Right lobe of liver (tissue), 6 donors: ENCODE results near the gene AGAP5. TPM values are rescaled to one million over a fixed set of nuclear protein-coding genes. Genes with fewer than 3 reads are reported as not detected.
"Not testable (repeated sequence)": the region's sequence is repeated elsewhere in the genome, so short reads cannot be mapped to it uniquely, and the experiment has no call there.

Source experiments
- ATAC-seq, 4 donors: fragments of 200-7000 bp; cut with Tn5 transposase; one replicate each; pipeline ENCODE4 v1.9.1; 2020; ENCODE audit warnings: mild to moderate bottlenecking in 4 of 4, moderate library complexity in 4 of 4
- DNase-seq, 3 donors: peaks; one replicate each; pipeline ENCODE4 v3.0.0-alpha.2; 2020
- H3K27ac ChIP-seq, 3 donors: fragments of 200-600 bp; one replicate each; pipeline ENCODE4 v1.8.0; 2022
- H3K27me3 ChIP-seq, 2 donors: fragments of 200-600 bp; one replicate each; pipeline ENCODE4 v1.8.0; 2022
- H3K36me3 ChIP-seq, 4 donors: fragments of 200-600 bp; sonication (generic) in 1 of 4; one replicate each; pipeline versions ENCODE4 v1.5.1 to v1.8.0; 2017 to 2022; ENCODE audit warnings: control low read depth in 1 of 4
- H3K4me1 ChIP-seq, 4 donors: fragments of 200-600 bp; sonication (generic) in 1 of 4; one replicate each; pipeline versions ENCODE4 v1.5.1 to v1.8.0; 2017 to 2022; ENCODE audit warnings: control low read depth in 1 of 4
- H3K4me3 ChIP-seq, 3 donors: fragments of 200-600 bp; one replicate each; pipeline ENCODE4 v1.8.0; 2022
- H3K9me3 ChIP-seq, 4 donors: fragments of 200-600 bp; sonication (generic) in 1 of 4; one replicate each; pipeline versions ENCODE4 v1.5.1 to v1.8.0; 2017 to 2022; ENCODE audit warnings: control low read depth in 1 of 4
- CTCF ChIP-seq, 4 donors: fragments of 200-600 bp in 3 of 4; fragments of 450-650 bp in 1 of 4; IDR thresholded peaks; one replicate each; pipeline versions ENCODE4 v1.5.1 to v1.8.0; 2016 to 2022; ENCODE audit warnings: antibody characterized with exemption in 4 of 4, mild to moderate bottlenecking in 2 of 4
- POLR2A ChIP-seq: fragments of 450-650 bp; IDR thresholded peaks from one replicate; pipeline ENCODE4 v1.6.1; 2017; ENCODE audit warnings: antibody characterized with exemption, mild to moderate bottlenecking
- WGBS: methylation state at CpG from one replicate; pipeline ENCODE4 v1.1.6; 2018; ENCODE audit warnings: low coverage, low lambda C conversion rate; ENCODE audit not compliant: insufficient coverage; ENCODE audit errors: missing lambda C conversion rate; 5-methylcytosine and 5-hydroxymethylcytosine counted together
- intact Hi-C, 2 donors: fragments of 100-400 bp; cut with DNase I; formaldehyde crosslinking; loops; one replicate each; pipeline versions ENCODE4 v1.11.2 to v1.14.1; 2022
- total RNA-seq, 6 experiments: library from RNA; depleted of rRNA in 2 of 6; stranded (reverse); fragments of >200 nt in 2 of 6; fragmentation: NEBNext Ultra II Directional in 3 of 6; extraction: Animal tissue kit (Norgen Biotek cat#: 25700) in 3 of 6; gene quantifications; one replicate each; pipeline versions ENCODE4 v1.1.0 to v1.2.4, GENCODE V29; 2016 to 2023
- donor health status: DM: no; HTN: yes; CAD: no.
- donor health status: DM: no; HTN: no; CAD: no.
- donor health status: DM: no; HTN: no; CAD: no.
- donor health status: DM: no; HTN: yes; CAD: no.
- donor health status: DM: no; HTN: yes; CAD: no.

The AGAP5 gene
- total RNA-seq, 6 experiments from 2014 or later = 2.5 to 6.2 (median 4.5) TPM

- Histone ChIP-seq H3K27ac (no peak overlapping the region), H3K4me1 (no peaks in the 10 kb centered on the region), H3K36me3 (peaks cover 0 to 87% (median 8%) of the 10 kb centered on the region in 4 donors), H3K4me3 (no peak overlapping the region), H3K27me3 (no peaks in the 10 kb centered on the region), H3K9me3 (no peaks in the 10 kb centered on the region)
- 76% methylated on average over 3 of the region's 4 CpGs for whole genome bisulfite sequencing
- ATAC-seq (no peak), DNase-seq (no peak)
- intact Hi-C loops = no loop called here
- no peak for TF ChIP-seq CTCF (IDR thresholded peaks at IDR 0.05)
- no peak for TF ChIP-seq POLR2A
Measured at GRCh38 chr10:73723516-73723915, 25.6 kb upstream of the AGAP5 start.

GRCh38 chr10:73720561-73720960, 22.7 kb upstream of the AGAP5 start:
- H3K9me3 ChIP-seq, H3K4me3 ChIP-seq, H3K27me3 ChIP-seq, intact Hi-C loops, DNase-seq: not testable (repeated sequence)
- ATAC-seq = peak in 2 of 4 donors; percentile 20 to 54
- H3K4me1 ChIP-seq = peaks cover 0 to 18% (median 0%) of the 10 kb centered on the region in 4 donors
- peaks cover 0 to 73% (median 16%) of the 10 kb centered on the region in 4 donors for H3K36me3 ChIP-seq
- 74% methylated on average over 3 of the region's 4 CpGs for WGBS
- H3K27ac ChIP-seq = peak overlapping the region in 1 of 3 donors; percentile 49

GRCh38 chr10:73717556-73717955, 19.6 kb upstream of the AGAP5 start:
- peaks cover 0 to 55% (median 12%) of the 10 kb centered on the region in 4 donors for H3K36me3 ChIP-seq
- 41% methylated on average over 5 of the region's 5 CpGs for WGBS

GRCh38 chr10:73716251-73716650, 18.3 kb upstream of the AGAP5 start:
- H3K4me1 ChIP-seq = peaks cover 0 to 21% (median 0%) of the 10 kb centered on the region in 4 donors
- peak; percentile 53 to 97 (median 76) for ATAC-seq
- no peaks in the 10 kb centered on the region for H3K9me3 ChIP-seq
- TF ChIP-seq CTCF (IDR thresholded peaks at IDR 0.05) = no peak
- TF ChIP-seq POLR2A = no peak
- H3K27ac ChIP-seq = peak overlapping the region in 1 of 3 donors; percentile 19
- 13% methylated on average over 1 of the region's 1 CpG for WGBS
- no peak for DNase-seq
- intact Hi-C loops = no loop called here
- peaks cover 0 to 49% (median 12%) of the 10 kb centered on the region in 4 donors for H3K36me3 ChIP-seq
- no peak overlapping the region for H3K4me3 ChIP-seq
- H3K27me3 ChIP-seq = no peaks in the 10 kb centered on the region

More at GRCh38 chr10:73717556-73717955, 19.6 kb upstream of the AGAP5 start:
- intact Hi-C loops = no loop called here
- DNase-seq (no peak), ATAC-seq (peak in 2 of 4 donors; percentile 11 to 37)
- Histone ChIP-seq H3K9me3 (no peaks in the 10 kb centered on the region), H3K27ac (peak overlapping the region in 1 of 3 donors; percentile 1), H3K4me1 (peaks cover 0 to 21% (median 0%) of the 10 kb centered on the region in 4 donors), H3K4me3 (no peak overlapping the region), H3K27me3 (no peaks in the 10 kb centered on the region)
- no peak for TF ChIP-seq POLR2A
- TF ChIP-seq CTCF (IDR thresholded peaks at IDR 0.05) = no peak

- intact Hi-C loops, H3K9me3 ChIP-seq, H3K27me3 ChIP-seq, DNase-seq, H3K4me3 ChIP-seq: not testable (repeated sequence)
- peaks cover 0 to 41% (median 12%) of the 10 kb centered on the region in 4 donors for H3K36me3 ChIP-seq
- peak in 1 of 4 donors; percentile 74 for ATAC-seq
- 97% methylated on average over 14 of the region's 17 CpGs for WGBS
- H3K27ac ChIP-seq = peak overlapping the region in 1 of 3 donors; percentile 19
- H3K4me1 ChIP-seq = peaks cover 0 to 21% (median 0%) of the 10 kb centered on the region in 4 donors
Measured at GRCh38 chr10:73715179-73716156, 17.6 kb upstream of the AGAP5 start.

GRCh38 chr10:73714483-73714882, 16.6 kb upstream of the AGAP5 start:
- H3K27ac ChIP-seq, H3K9me3 ChIP-seq, ATAC-seq, H3K4me3 ChIP-seq, intact Hi-C loops, H3K27me3 ChIP-seq, DNase-seq: not testable (repeated sequence)
- peaks cover 0 to 21% (median 0%) of the 10 kb centered on the region in 4 donors for H3K4me1 ChIP-seq
- H3K36me3 ChIP-seq = peaks cover 0 to 35% (median 14%) of the 10 kb centered on the region in 4 donors
- WGBS = 48% methylated on average over 2 of the region's 3 CpGs

- Histone ChIP-seq H3K4me1 (peaks cover 0 to 21% (median 0%) of the 10 kb centered on the region in 4 donors), H3K36me3 (peaks cover 0 to 29% (median 14%) of the 10 kb centered on the region in 4 donors)
- ATAC-seq, H3K27me3 ChIP-seq, H3K27ac ChIP-seq, DNase-seq, H3K4me3 ChIP-seq, intact Hi-C loops, H3K9me3 ChIP-seq: not testable (repeated sequence)
- WGBS = 96% methylated on average over 3 of the region's 3 CpGs
Measured at GRCh38 chr10:73713912-73714311, 16.0 kb upstream of the AGAP5 start.

GRCh38 chr10:73711683-73712082, 13.8 kb upstream of the AGAP5 start:
- DNase-seq, H3K27me3 ChIP-seq, H3K27ac ChIP-seq, ATAC-seq, H3K9me3 ChIP-seq, H3K4me3 ChIP-seq, intact Hi-C loops: not testable (repeated sequence)
- peaks cover 0 to 14% (median 6%) of the 10 kb centered on the region in 4 donors for H3K36me3 ChIP-seq
- peaks cover 0 to 14% (median 0%) of the 10 kb centered on the region in 4 donors for H3K4me1 ChIP-seq
- 98% methylated on average over 5 of the region's 5 CpGs for WGBS
